Vagina (tissue), 2 donors: ENCODE results near the gene RIPPLY3. TPM values are rescaled to one million over a fixed set of nuclear protein-coding genes. Genes with fewer than 3 reads are reported as not detected.

Experiments
- DNase-seq, 2 donors: peaks; one replicate each; pipeline ENCODE4 v3.0.0-alpha.2; 2017; ENCODE audit errors: extremely low spot score in 2 of 2
- H3K27ac ChIP-seq: fragments of 200-600 bp; sonication (generic); one replicate; pipeline ENCODE4 v1.5.1; 2019
- H3K27me3 ChIP-seq: fragments of 200-600 bp; sonication (generic); one replicate; pipeline ENCODE4 v1.5.1; 2019
- H3K36me3 ChIP-seq, 2 donors: fragments of 200-600 bp; sonication (generic); one replicate each; pipeline ENCODE4 v1.5.1; 2017 to 2019
- H3K4me1 ChIP-seq: fragments of 200-600 bp; sonication (generic); one replicate; pipeline ENCODE4 v1.5.1; 2019
- H3K4me3 ChIP-seq, 2 donors: fragments of 200-600 bp; sonication (generic); 1 replicate in 1 of 2; 2 replicates in 1 of 2; pipeline ENCODE4 v1.5.1; 2016 to 2019
- H3K9me3 ChIP-seq: fragments of 200-600 bp; sonication (generic); one replicate; pipeline ENCODE4 v1.5.1; 2019
- CTCF ChIP-seq, 3 experiments: fragments of 450-650 bp in 2 of 3; fragments of 200-600 bp in 1 of 3; sonication (generic) in 1 of 3; IDR thresholded peaks; one replicate each; pipeline ENCODE4 v1.5.1; 2017 to 2019; ENCODE audit warnings: antibody characterized with exemption in 3 of 3, mild to moderate bottlenecking in 2 of 3, moderate library complexity in 2 of 3
- POLR2A ChIP-seq, 2 donors: fragments of 450-650 bp; IDR thresholded peaks; one replicate each; pipeline ENCODE4 v1.6.1; 2017; ENCODE audit warnings: antibody characterized with exemption in 2 of 2, mild to moderate bottlenecking in 2 of 2, moderate library complexity in 2 of 2
- POLR2AphosphoS5 ChIP-seq, 2 donors: sonication (generic); formaldehyde crosslinking; IDR thresholded peaks; one replicate each; pipeline ENCODE4 v1.9.0; 2017; ENCODE audit warnings: antibody characterized with exemption in 2 of 2, mild to moderate bottlenecking in 2 of 2, low read depth in 1 of 2; ENCODE audit not compliant: insufficient read depth in 1 of 2
- intact Hi-C: fragments of 100-400 bp; cut with DNase I; formaldehyde crosslinking; loops from one replicate; pipeline ENCODE4 v1.15.1; 2023
- total RNA-seq: library from RNA; depleted of rRNA; stranded (reverse); fragments of >200 nt; gene quantifications from one replicate; pipeline ENCODE4 v1.2.3, GENCODE V29; 2016

RIPPLY3 gene
- total RNA-seq, 1 donor from 2014 or later: not detected

GRCh38 chr21:37061926-37062592, 55.6 kb downstream of the RIPPLY3 start:
- no peaks in the 10 kb centered on the region for H3K9me3 ChIP-seq
- intact Hi-C loops: no loop called here
- no peak for TF ChIP-seq POLR2A (IDR thresholded peaks at IDR 0.05)
- no peak for TF ChIP-seq POLR2AphosphoS5 (IDR thresholded peaks at IDR 0.05; ENCODE audit: insufficient read depth in 1 of 2, low read depth in 1 of 2)
- no peak for TF ChIP-seq CTCF (IDR thresholded peaks at IDR 0.05)
- no peak overlapping the region for H3K4me3 ChIP-seq
- peaks cover 10% of the 10 kb centered on the region for H3K4me1 ChIP-seq
- no peak for DNase-seq
- H3K36me3 ChIP-seq: no peaks in the 10 kb centered on the region
- H3K27me3 ChIP-seq: no peaks in the 10 kb centered on the region
- no peak overlapping the region for H3K27ac ChIP-seq

GRCh38 chr21:37062593-37062935, 56.1 kb downstream of the RIPPLY3 start:
- H3K4me1 ChIP-seq: peaks cover 10% of the 10 kb centered on the region
- H3K27ac ChIP-seq: no peak overlapping the region
- no peak overlapping the region for H3K4me3 ChIP-seq
- no peak for DNase-seq
- no peaks in the 10 kb centered on the region for H3K36me3 ChIP-seq
- intact Hi-C loops: no loop called here
- no peaks in the 10 kb centered on the region for H3K27me3 ChIP-seq
- no peaks in the 10 kb centered on the region for H3K9me3 ChIP-seq
- TF ChIP-seq CTCF (IDR thresholded peaks at IDR 0.05): no peak
- TF ChIP-seq POLR2AphosphoS5 (IDR thresholded peaks at IDR 0.05; ENCODE audit: insufficient read depth in 1 of 2, low read depth in 1 of 2): no peak
- TF ChIP-seq POLR2A (IDR thresholded peaks at IDR 0.05): no peak

GRCh38 chr21:37063433-37063832, 56.9 kb downstream of the RIPPLY3 start:
- TF ChIP-seq POLR2A (IDR thresholded peaks at IDR 0.05) (no peak), CTCF (IDR thresholded peaks at IDR 0.05) (no peak), POLR2AphosphoS5 (IDR thresholded peaks at IDR 0.05; ENCODE audit: insufficient read depth in 1 of 2, low read depth in 1 of 2) (no peak)

GRCh38 chr21:37064841-37065240, 58.3 kb downstream of the RIPPLY3 start:
- Histone ChIP-seq H3K9me3 (no peaks in the 10 kb centered on the region), H3K4me1 (peaks cover 10% of the 10 kb centered on the region), H3K4me3 (no peak overlapping the region), H3K27ac (no peak overlapping the region), H3K27me3 (no peaks in the 10 kb centered on the region), H3K36me3 (no peaks in the 10 kb centered on the region)
- TF ChIP-seq CTCF (IDR thresholded peaks at IDR 0.05): no peak
- TF ChIP-seq POLR2A (IDR thresholded peaks at IDR 0.05): no peak
- TF ChIP-seq POLR2AphosphoS5 (IDR thresholded peaks at IDR 0.05; ENCODE audit: insufficient read depth in 1 of 2, low read depth in 1 of 2): no peak
- intact Hi-C loops: no loop called here
- DNase-seq: no peak

More at GRCh38 chr21:37063433-37063832, 56.9 kb downstream of the RIPPLY3 start:
- H3K9me3 ChIP-seq: no peaks in the 10 kb centered on the region
- DNase-seq: no peak
- H3K36me3 ChIP-seq: no peaks in the 10 kb centered on the region
- no peak overlapping the region for H3K27ac ChIP-seq
- H3K27me3 ChIP-seq: no peaks in the 10 kb centered on the region
- intact Hi-C loops: no loop called here
- H3K4me1 ChIP-seq: peaks cover 10% of the 10 kb centered on the region
- no peak overlapping the region for H3K4me3 ChIP-seq

- intact Hi-C loops: no loop called here
- H3K27me3 ChIP-seq: no peaks in the 10 kb centered on the region
- H3K4me1 ChIP-seq: peaks cover 2% of the 10 kb centered on the region
- H3K9me3 ChIP-seq: no peaks in the 10 kb centered on the region
- no peak for TF ChIP-seq POLR2AphosphoS5 (IDR thresholded peaks at IDR 0.05; ENCODE audit: insufficient read depth in 1 of 2, low read depth in 1 of 2)
- TF ChIP-seq POLR2A (IDR thresholded peaks at IDR 0.05): no peak
- TF ChIP-seq CTCF (IDR thresholded peaks at IDR 0.05): no peak
- DNase-seq: no peak
- no peaks in the 10 kb centered on the region for H3K36me3 ChIP-seq
- no peak overlapping the region for H3K27ac ChIP-seq
- no peak overlapping the region for H3K4me3 ChIP-seq
Observed at GRCh38 chr21:37065561-37066177, 59.2 kb downstream of the RIPPLY3 start.
